Endodermal cell (in vitro differentiated cells): Measurements from ENCODE around the gene SGPP2. TPM values are rescaled to one million over a fixed set of nuclear protein-coding genes. Genes with fewer than 3 reads are reported as not detected.

ENCODE experiments used
- DNase-seq: peaks from one replicate; pipeline ENCODE4 v3.0.0-alpha.2; 2017
- H3K27ac ChIP-seq: 2 replicates; pipeline ENCODE4 v1.5.1; 2013; ENCODE audit warnings: mild to moderate bottlenecking, low read depth, low read length, moderate library complexity
- H3K27me3 ChIP-seq: 2 replicates; pipeline ENCODE4 v1.6.1; 2013; ENCODE audit warnings: mild to moderate bottlenecking, low read length, moderate library complexity; ENCODE audit not compliant: insufficient read depth, control insufficient read depth, poor library complexity, severe bottlenecking
- H3K36me3 ChIP-seq: 2 replicates; pipeline ENCODE4 v1.7.0; 2013; ENCODE audit warnings: mild to moderate bottlenecking, low read length, moderate library complexity; ENCODE audit not compliant: control insufficient read depth, insufficient read depth
- H3K4me1 ChIP-seq: one replicate; pipeline ENCODE4 v1.7.0; 2013; ENCODE audit warnings: low read length; ENCODE audit not compliant: control insufficient read depth, insufficient read depth
- H3K4me3 ChIP-seq: 2 replicates; pipeline ENCODE4 v1.5.1; 2013; ENCODE audit warnings: mild to moderate bottlenecking, low read length, moderate library complexity
- H3K9ac ChIP-seq: 2 replicates; pipeline ENCODE4 v1.6.1; 2013; ENCODE audit warnings: mild to moderate bottlenecking, low read length, moderate library complexity; ENCODE audit not compliant: poor library complexity, severe bottlenecking; ENCODE audit errors: extremely low read depth
- H3K9me3 ChIP-seq: 2 replicates; pipeline ENCODE4 v1.6.1; 2013; ENCODE audit warnings: mild to moderate bottlenecking, low read length, moderate library complexity; ENCODE audit not compliant: control insufficient read depth
- H3K27ac Mint-ChIP-seq: 2 replicates; pipeline ENCODE4 v1.8.0; 2020; ENCODE audit warnings: mixed read lengths
- H3K27me3 Mint-ChIP-seq: 2 replicates; pipeline ENCODE4 v1.8.0; 2021; ENCODE audit warnings: mild to moderate bottlenecking, mixed read lengths; ENCODE audit not compliant: insufficient read depth
- H3K36me3 Mint-ChIP-seq: 2 replicates; pipeline ENCODE4 v1.8.0; 2020; ENCODE audit warnings: low read depth, mixed read lengths
- H3K4me1 Mint-ChIP-seq: 2 replicates; pipeline ENCODE4 v1.8.0; 2020; ENCODE audit warnings: mixed read lengths
- H3K4me3 Mint-ChIP-seq: 2 replicates; pipeline ENCODE4 v1.8.0; 2020; ENCODE audit warnings: mild to moderate bottlenecking, moderate library complexity, mixed read lengths
- H3K9me3 Mint-ChIP-seq: 2 replicates; pipeline ENCODE4 v1.8.0; 2020; ENCODE audit warnings: mild to moderate bottlenecking, mixed read lengths
- CTCF ChIP-seq: fragments of 200-600 bp; sonication (generic); conservative IDR thresholded peaks from 2 replicates; pipeline ENCODE4 v1.5.0; 2021; ENCODE audit warnings: antibody characterized with exemption, mild to moderate bottlenecking
- WGBS, 2 experiments: methylation state at CpG; one replicate each; pipeline versions ENCODE4 v1.1.5 to v1.1.7; 2013; ENCODE audit warnings: missing lambda C conversion rate in 2 of 2, mixed read lengths in 1 of 2; ENCODE audit not compliant: insufficient coverage in 1 of 2, insufficient read length in 1 of 2; 5-methylcytosine and 5-hydroxymethylcytosine counted together
- total RNA-seq, 2 donors: library from RNA; stranded (reverse); fragmentation: NEBNext Ultra II Directional in 1 of 2; extraction: Animal tissue kit (Norgen Biotek cat#: 25700) in 1 of 2; gene quantifications; 2 replicates in 1 of 2; 3 replicates in 1 of 2; pipeline ENCODE4 v1.2.1, GENCODE V29; 2021

SGPP2 gene
- total RNA-seq, 2 donors from 2014 or later = not detected

- Histone ChIP-seq H3K4me3 (no peak overlapping the region), H3K4me1 (no peaks in the 10 kb centered on the region), H3K27me3 (no peaks in the 10 kb centered on the region), H3K27ac (peak overlapping the region; percentile 58), H3K36me3 (no peaks in the 10 kb centered on the region), H3K9me3 (no peaks in the 10 kb centered on the region), H3K9ac (no peak overlapping the region)
- Mint-ChIP-seq H3K9me3 (no peaks in the 10 kb centered on the region), H3K27me3 (peaks cover 15% of the 10 kb centered on the region), H3K4me1 (no peaks in the 10 kb centered on the region), H3K36me3 (no peaks in the 10 kb centered on the region), H3K4me3 (no peak overlapping the region), H3K27ac (no peak overlapping the region)
- DNase-seq = no peak
- 85 to 87% methylated on average over 3 to 5 of the region's 5 CpGs for WGBS, 2 experiments
- no peak for TF ChIP-seq CTCF
Observed at GRCh38 chr2:222547083-222547482, 122.7 kb downstream of the SGPP2 start.

- Histone ChIP-seq H3K9me3 (no peaks in the 10 kb centered on the region), H3K27me3 (no peaks in the 10 kb centered on the region), H3K4me3 (no peak overlapping the region), H3K27ac (peak overlapping the region; percentile 84), H3K4me1 (no peaks in the 10 kb centered on the region), H3K9ac (no peak overlapping the region), H3K36me3 (no peaks in the 10 kb centered on the region)
- Mint-ChIP-seq H3K4me1 (no peaks in the 10 kb centered on the region), H3K36me3 (no peaks in the 10 kb centered on the region), H3K4me3 (no peak overlapping the region), H3K9me3 (no peaks in the 10 kb centered on the region), H3K27ac (no peak overlapping the region), H3K27me3 (peaks cover 28% of the 10 kb centered on the region)
- DNase-seq = peak; percentile 76
- WGBS, 2 experiments = 37 to 49% methylated on average over 2 to 3 of the region's 3 CpGs
- peak; percentile 12 for TF ChIP-seq CTCF
Observed at GRCh38 chr2:222548992-222549391, 124.6 kb downstream of the SGPP2 start.

GRCh38 chr2:222554517-222554916, 130.2 kb downstream of the SGPP2 start:
- Histone ChIP-seq H3K27ac (no peak overlapping the region), H3K9ac (no peak overlapping the region), H3K4me1 (no peaks in the 10 kb centered on the region), H3K9me3 (no peaks in the 10 kb centered on the region), H3K36me3 (no peaks in the 10 kb centered on the region), H3K27me3 (peaks cover 5% of the 10 kb centered on the region), H3K4me3 (no peak overlapping the region)
- Mint-ChIP-seq H3K36me3 (no peaks in the 10 kb centered on the region), H3K9me3 (no peaks in the 10 kb centered on the region), H3K27me3 (peaks cover 56% of the 10 kb centered on the region), H3K4me1 (no peaks in the 10 kb centered on the region), H3K27ac (no peak overlapping the region), H3K4me3 (no peak overlapping the region)
- TF ChIP-seq CTCF = no peak
- WGBS, 2 experiments = 63 to 71% methylated on average over 4 to 7 of the region's 7 CpGs
- no peak for DNase-seq
